T-helper 1 cell treated with Interleukin-12 subunit alpha and Interleukin-12 subunit beta and Interleukin-4 antibody, amounts not matched to agents 30 μg/mL and 1 μg/mL, for 36 hours (primary cell): ENCODE results near the gene CDKN2C.
"Not testable (repeated sequence)": the region's sequence is repeated elsewhere in the genome, so short reads cannot be mapped to it uniquely, and the experiment has no call there.

Source experiments
- H3K27ac Mint-ChIP-seq: one replicate; pipeline ENCODE4 v1.8.0; 2021; ENCODE audit warnings: mild to moderate bottlenecking, mixed read lengths
- H3K27me3 Mint-ChIP-seq: one replicate; pipeline ENCODE4 v1.8.0; 2021; ENCODE audit warnings: low read depth, mixed read lengths
- H3K36me3 Mint-ChIP-seq: one replicate; pipeline ENCODE4 v1.8.0; 2021; ENCODE audit warnings: low read depth, mixed read lengths
- H3K4me1 Mint-ChIP-seq: one replicate; pipeline ENCODE4 v1.8.0; 2021; ENCODE audit warnings: low read depth, mixed read lengths
- H3K4me3 Mint-ChIP-seq: one replicate; pipeline ENCODE4 v1.8.0; 2021; ENCODE audit warnings: mild to moderate bottlenecking, moderate library complexity, mixed read lengths
- H3K9me3 Mint-ChIP-seq: one replicate; pipeline ENCODE4 v1.8.0; 2021; ENCODE audit warnings: mixed read lengths

CDKN2C gene

GRCh38 chr1:50949286-50949982 lies 20.6 kb upstream of the CDKN2C start:
- no peaks in the 10 kb centered on the region for H3K36me3 Mint-ChIP-seq
- no peaks in the 10 kb centered on the region for H3K9me3 Mint-ChIP-seq
- H3K27me3 Mint-ChIP-seq: no peaks in the 10 kb centered on the region
- no peak overlapping the region for H3K27ac Mint-ChIP-seq
- peaks cover 5% of the 10 kb centered on the region for H3K4me1 Mint-ChIP-seq
- no peak overlapping the region for H3K4me3 Mint-ChIP-seq

- Mint-ChIP-seq H3K27ac (no peak overlapping the region), H3K4me1 (peaks cover 4% of the 10 kb centered on the region)
Measured at GRCh38 chr1:50950396-50950795, 19.6 kb upstream of the CDKN2C start.

GRCh38 chr1:50952566-50952965 lies 17.5 kb upstream of the CDKN2C start:
- H3K36me3 Mint-ChIP-seq, H3K9me3 Mint-ChIP-seq, H3K4me1 Mint-ChIP-seq, H3K4me3 Mint-ChIP-seq, H3K27me3 Mint-ChIP-seq, H3K27ac Mint-ChIP-seq: not testable (repeated sequence)

More at GRCh38 chr1:50950396-50950795, 19.6 kb upstream of the CDKN2C start:
- Mint-ChIP-seq H3K27me3 (no peaks in the 10 kb centered on the region), H3K4me3 (no peak overlapping the region), H3K9me3 (no peaks in the 10 kb centered on the region), H3K36me3 (no peaks in the 10 kb centered on the region)

GRCh38 chr1:50955116-50955515 lies 14.9 kb upstream of the CDKN2C start:
- Mint-ChIP-seq H3K27ac (no peak overlapping the region), H3K4me3 (no peak overlapping the region), H3K9me3 (no peaks in the 10 kb centered on the region), H3K27me3 (no peaks in the 10 kb centered on the region), H3K36me3 (peaks cover 3% of the 10 kb centered on the region), H3K4me1 (peaks cover 12% of the 10 kb centered on the region)

GRCh38 chr1:50959303-50959912 lies 10.6 kb upstream of the CDKN2C start:
- peaks cover 5% of the 10 kb centered on the region for H3K36me3 Mint-ChIP-seq
- no peaks in the 10 kb centered on the region for H3K9me3 Mint-ChIP-seq
- H3K4me1 Mint-ChIP-seq: peaks cover 18% of the 10 kb centered on the region
- peak overlapping the region; percentile 75 for H3K27ac Mint-ChIP-seq
- no peaks in the 10 kb centered on the region for H3K27me3 Mint-ChIP-seq
- H3K4me3 Mint-ChIP-seq: peak overlapping the region; percentile 90

- Mint-ChIP-seq H3K36me3 (peaks cover 5% of the 10 kb centered on the region), H3K4me3 (peak within 1 kb of the TSS; percentile 93), H3K27me3 (no peaks in the 10 kb centered on the region), H3K27ac (peak within 1 kb of the TSS; percentile 95), H3K9me3 (no peaks in the 10 kb centered on the region), H3K4me1 (peaks cover 18% of the 10 kb centered on the region)
Measured at GRCh38 chr1:50959913-50960844, 9.9 kb upstream of the CDKN2C start, which contains the start of gene FAF1. Gene FAF1 (minus strand): TSS chr1:50960267. CDS start chr1:50959811, 456 bp downstream.

- Mint-ChIP-seq H3K9me3 (no peaks in the 10 kb centered on the region), H3K4me3 (no peak overlapping the region), H3K36me3 (peaks cover 6% of the 10 kb centered on the region), H3K27me3 (peaks cover 5% of the 10 kb centered on the region), H3K4me1 (peaks cover 11% of the 10 kb centered on the region), H3K27ac (no peak overlapping the region)
Measured at GRCh38 chr1:50964863-50965262, 5.2 kb upstream of the CDKN2C start.

GRCh38 chr1:50966991-50967390 lies 3.1 kb upstream of the CDKN2C start:
- H3K4me3 Mint-ChIP-seq: no peak overlapping the region
- no peak overlapping the region for H3K27ac Mint-ChIP-seq
- no peaks in the 10 kb centered on the region for H3K9me3 Mint-ChIP-seq
- peaks cover 11% of the 10 kb centered on the region for H3K36me3 Mint-ChIP-seq
- peaks cover 5% of the 10 kb centered on the region for H3K27me3 Mint-ChIP-seq
- H3K4me1 Mint-ChIP-seq: peaks cover 16% of the 10 kb centered on the region

- peak overlapping the region; percentile 98 for H3K27ac Mint-ChIP-seq
Measured at GRCh38 chr1:50967416-50968157, 2.5 kb upstream of the CDKN2C start.

GRCh38 chr1:50968158-50968820 lies 1.8 kb upstream of the CDKN2C start:
- H3K36me3 Mint-ChIP-seq: peaks cover 15% of the 10 kb centered on the region
- H3K9me3 Mint-ChIP-seq: no peaks in the 10 kb centered on the region
- peak overlapping the region; percentile 96 for H3K4me3 Mint-ChIP-seq
- peaks cover 18% of the 10 kb centered on the region for H3K4me1 Mint-ChIP-seq
- H3K27ac Mint-ChIP-seq: peak overlapping the region; percentile 98
- H3K27me3 Mint-ChIP-seq: peaks cover 5% of the 10 kb centered on the region

More at GRCh38 chr1:50967416-50968157, 2.5 kb upstream of the CDKN2C start:
- Mint-ChIP-seq H3K4me1 (peaks cover 18% of the 10 kb centered on the region), H3K9me3 (no peaks in the 10 kb centered on the region), H3K4me3 (peak overlapping the region; percentile 96), H3K36me3 (peaks cover 13% of the 10 kb centered on the region), H3K27me3 (peaks cover 5% of the 10 kb centered on the region)

GRCh38 chr1:50968821-50969610 lies 1.0 kb upstream of the CDKN2C start:
- peaks cover 11% of the 10 kb centered on the region for H3K27me3 Mint-ChIP-seq

GRCh38 chr1:50970509-50970887 lies 453 bp downstream of the CDKN2C start:
- Mint-ChIP-seq H3K27me3 (peaks cover 19% of the 10 kb centered on the region), H3K4me1 (peaks cover 27% of the 10 kb centered on the region), H3K4me3 (peak overlapping the region; percentile 94), H3K27ac (peak overlapping the region; percentile 94), H3K9me3 (no peaks in the 10 kb centered on the region), H3K36me3 (peaks cover 28% of the 10 kb centered on the region)

More at GRCh38 chr1:50968821-50969610, 1.0 kb upstream of the CDKN2C start:
- H3K4me3 Mint-ChIP-seq: peak overlapping the region; percentile 96
- peaks cover 22% of the 10 kb centered on the region for H3K4me1 Mint-ChIP-seq
- H3K27ac Mint-ChIP-seq: peak overlapping the region; percentile 98
- peaks cover 21% of the 10 kb centered on the region for H3K36me3 Mint-ChIP-seq
- no peaks in the 10 kb centered on the region for H3K9me3 Mint-ChIP-seq
